Endodermal cell (in vitro differentiated cells): ENCODE measurements around the gene CCDC68. TPM values are rescaled to one million over a fixed set of nuclear protein-coding genes. Genes with fewer than 3 reads are reported as not detected.

ENCODE experiments used
- DNase-seq: peaks from one replicate; pipeline ENCODE4 v3.0.0-alpha.2; 2017
- H3K27ac ChIP-seq: 2 replicates; pipeline ENCODE4 v1.5.1; 2013; ENCODE audit warnings: mild to moderate bottlenecking, low read depth, low read length, moderate library complexity
- H3K27me3 ChIP-seq: 2 replicates; pipeline ENCODE4 v1.6.1; 2013; ENCODE audit warnings: mild to moderate bottlenecking, low read length, moderate library complexity; ENCODE audit not compliant: insufficient read depth, control insufficient read depth, poor library complexity, severe bottlenecking
- H3K36me3 ChIP-seq: 2 replicates; pipeline ENCODE4 v1.7.0; 2013; ENCODE audit warnings: mild to moderate bottlenecking, low read length, moderate library complexity; ENCODE audit not compliant: control insufficient read depth, insufficient read depth
- H3K4me1 ChIP-seq: one replicate; pipeline ENCODE4 v1.7.0; 2013; ENCODE audit warnings: low read length; ENCODE audit not compliant: control insufficient read depth, insufficient read depth
- H3K4me3 ChIP-seq: 2 replicates; pipeline ENCODE4 v1.5.1; 2013; ENCODE audit warnings: mild to moderate bottlenecking, low read length, moderate library complexity
- H3K9ac ChIP-seq: 2 replicates; pipeline ENCODE4 v1.6.1; 2013; ENCODE audit warnings: mild to moderate bottlenecking, low read length, moderate library complexity; ENCODE audit not compliant: poor library complexity, severe bottlenecking; ENCODE audit errors: extremely low read depth
- H3K9me3 ChIP-seq: 2 replicates; pipeline ENCODE4 v1.6.1; 2013; ENCODE audit warnings: mild to moderate bottlenecking, low read length, moderate library complexity; ENCODE audit not compliant: control insufficient read depth
- H3K27ac Mint-ChIP-seq: 2 replicates; pipeline ENCODE4 v1.8.0; 2020; ENCODE audit warnings: mixed read lengths
- H3K27me3 Mint-ChIP-seq: 2 replicates; pipeline ENCODE4 v1.8.0; 2021; ENCODE audit warnings: mild to moderate bottlenecking, mixed read lengths; ENCODE audit not compliant: insufficient read depth
- H3K36me3 Mint-ChIP-seq: 2 replicates; pipeline ENCODE4 v1.8.0; 2020; ENCODE audit warnings: low read depth, mixed read lengths
- H3K4me1 Mint-ChIP-seq: 2 replicates; pipeline ENCODE4 v1.8.0; 2020; ENCODE audit warnings: mixed read lengths
- H3K4me3 Mint-ChIP-seq: 2 replicates; pipeline ENCODE4 v1.8.0; 2020; ENCODE audit warnings: mild to moderate bottlenecking, moderate library complexity, mixed read lengths
- H3K9me3 Mint-ChIP-seq: 2 replicates; pipeline ENCODE4 v1.8.0; 2020; ENCODE audit warnings: mild to moderate bottlenecking, mixed read lengths
- WGBS, 2 experiments: methylation state at CpG; one replicate each; pipeline versions ENCODE4 v1.1.5 to v1.1.7; 2013; ENCODE audit warnings: missing lambda C conversion rate in 2 of 2, mixed read lengths in 1 of 2; ENCODE audit not compliant: insufficient coverage in 1 of 2, insufficient read length in 1 of 2; 5-methylcytosine and 5-hydroxymethylcytosine counted together
- long read RNA-seq, 4 experiments: library from polyadenylated mRNA in 2 of 4; library from RNA in 1 of 4; library from capped mRNA in 1 of 4; stranded (forward) in 3 of 4; unstranded in 1 of 4; transcript quantifications; one replicate each; pipeline ENCODE4 v2.0.0, GENCODE V29; 2020 to 2021; ENCODE audit warnings: inconsistent platforms in 1 of 4
- polyA plus RNA-seq, 2 experiments: library from polyadenylated mRNA; stranded (reverse); fragments of 50-300 nt; gene quantifications; one replicate each; pipeline ENCODE4 v1.2.3, GENCODE V29; 2013
- total RNA-seq, 2 donors: library from RNA; stranded (reverse); fragmentation: NEBNext Ultra II Directional in 1 of 2; extraction: Animal tissue kit (Norgen Biotek cat#: 25700) in 1 of 2; gene quantifications; 2 replicates in 1 of 2; 3 replicates in 1 of 2; pipeline ENCODE4 v1.2.1, GENCODE V29; 2021
- TF ChIP-seq, protein P1 (sequence below): fragments of 200-600 bp; sonication (generic); conservative IDR thresholded peaks from 2 replicates; pipeline ENCODE4 v1.5.0; 2021; ENCODE audit warnings: antibody characterized with exemption, mild to moderate bottlenecking

CCDC68 gene
- total RNA-seq, result under 1 TPM; 0.53 to 0.80 TPM
- 0.32 TPM for polyA plus RNA-seq (2013, experiment 1 of 2)
- 0.41 TPM for polyA plus RNA-seq (2013, experiment 2 of 2)
- long read RNA-seq, experiment 1, result 0 reads
- long read RNA-seq, experiment 2, partial matches to known transcripts, result 0 of 1 reads
- long read RNA-seq, experiment 2, other reads (novel, unspliced or antisense), result 1 of 1 reads
- long read RNA-seq, experiment 3, partial matches to known transcripts, result 0 of 1 reads
- long read RNA-seq, experiment 3, other reads (novel, unspliced or antisense), result 1 of 1 reads
- long read RNA-seq, experiment 4, full-length matches to known transcripts, result 1 of 2 reads
- long read RNA-seq, experiment 4, partial matches to known transcripts, result 0 of 2 reads
- long read RNA-seq, experiment 4, other reads (novel, unspliced or antisense), result 1 of 2 reads

- Histone ChIP-seq H3K4me3 (peak within 1 kb of the TSS; percentile 68), H3K27me3 (peaks cover 12% of the 10 kb centered on the region), H3K36me3 (no peaks in the 10 kb centered on the region), H3K9ac (no peak within 1 kb of the TSS), H3K4me1 (no peaks in the 10 kb centered on the region), H3K9me3 (no peaks in the 10 kb centered on the region), H3K27ac (no peak within 1 kb of the TSS)
- Mint-ChIP-seq H3K27me3 (peaks cover 6% of the 10 kb centered on the region), H3K9me3 (no peaks in the 10 kb centered on the region), H3K4me1 (no peaks in the 10 kb centered on the region), H3K36me3 (no peaks in the 10 kb centered on the region), H3K4me3 (peak within 1 kb of the TSS; percentile 50), H3K27ac (no peak within 1 kb of the TSS)
- WGBS, 2 experiments, result 25 to 64% methylated on average over 15 to 58 of the region's 58 CpGs
- DNase-seq, result peak; percentile 80
- TF ChIP-seq, protein P1, sequence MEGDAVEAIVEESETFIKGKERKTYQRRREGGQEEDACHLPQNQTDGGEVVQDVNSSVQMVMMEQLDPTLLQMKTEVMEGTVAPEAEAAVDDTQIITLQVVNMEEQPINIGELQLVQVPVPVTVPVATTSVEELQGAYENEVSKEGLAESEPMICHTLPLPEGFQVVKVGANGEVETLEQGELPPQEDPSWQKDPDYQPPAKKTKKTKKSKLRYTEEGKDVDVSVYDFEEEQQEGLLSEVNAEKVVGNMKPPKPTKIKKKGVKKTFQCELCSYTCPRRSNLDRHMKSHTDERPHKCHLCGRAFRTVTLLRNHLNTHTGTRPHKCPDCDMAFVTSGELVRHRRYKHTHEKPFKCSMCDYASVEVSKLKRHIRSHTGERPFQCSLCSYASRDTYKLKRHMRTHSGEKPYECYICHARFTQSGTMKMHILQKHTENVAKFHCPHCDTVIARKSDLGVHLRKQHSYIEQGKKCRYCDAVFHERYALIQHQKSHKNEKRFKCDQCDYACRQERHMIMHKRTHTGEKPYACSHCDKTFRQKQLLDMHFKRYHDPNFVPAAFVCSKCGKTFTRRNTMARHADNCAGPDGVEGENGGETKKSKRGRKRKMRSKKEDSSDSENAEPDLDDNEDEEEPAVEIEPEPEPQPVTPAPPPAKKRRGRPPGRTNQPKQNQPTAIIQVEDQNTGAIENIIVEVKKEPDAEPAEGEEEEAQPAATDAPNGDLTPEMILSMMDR, result no peak
Observed at GRCh38 chr18:54958704-54959625, at the start of gene CCDC68. TSS of gene CCDC68 (minus strand) at chr18:54959461. CDS start at chr18:54942791, 16,670 bp downstream.

- H3K9me3 ChIP-seq, result no peaks in the 10 kb centered on the region
- H3K36me3 ChIP-seq, result no peaks in the 10 kb centered on the region
- no peak overlapping the region for H3K4me3 ChIP-seq
- TF ChIP-seq, protein P1, result no peak
- Mint-ChIP-seq H3K27me3 (no peaks in the 10 kb centered on the region), H3K9me3 (no peaks in the 10 kb centered on the region), H3K36me3 (no peaks in the 10 kb centered on the region), H3K4me1 (no peaks in the 10 kb centered on the region), H3K4me3 (no peak overlapping the region), H3K27ac (no peak overlapping the region)
- no peaks in the 10 kb centered on the region for H3K4me1 ChIP-seq
- WGBS, 2 experiments, result 99 to 100% methylated on average over 2 to 4 of the region's 4 CpGs
- no peak overlapping the region for H3K9ac ChIP-seq
- DNase-seq, result no peak
- no peaks in the 10 kb centered on the region for H3K27me3 ChIP-seq
- no peak overlapping the region for H3K27ac ChIP-seq
Observed at GRCh38 chr18:55007602-55008001, 48.3 kb upstream of the CCDC68 start.

- Mint-ChIP-seq H3K4me3 (no peak overlapping the region), H3K36me3 (no peaks in the 10 kb centered on the region), H3K4me1 (no peaks in the 10 kb centered on the region), H3K27ac (no peak overlapping the region), H3K27me3 (no peaks in the 10 kb centered on the region), H3K9me3 (no peaks in the 10 kb centered on the region)
- Histone ChIP-seq H3K4me3 (no peak overlapping the region), H3K27me3 (no peaks in the 10 kb centered on the region), H3K9ac (no peak overlapping the region), H3K9me3 (no peaks in the 10 kb centered on the region), H3K4me1 (no peaks in the 10 kb centered on the region), H3K36me3 (no peaks in the 10 kb centered on the region), H3K27ac (no peak overlapping the region)
- 93% methylated on average over 5 of the region's 5 CpGs for WGBS, 2 experiments
- no peak for DNase-seq
- TF ChIP-seq, protein P1, result no peak
Observed at GRCh38 chr18:55003695-55004094, 44.4 kb upstream of the CCDC68 start.
